ENCODE measurements around the gene AOX1.
"Not testable (repeated sequence)": the region's sequence is repeated elsewhere in the genome, so short reads cannot be mapped to it uniquely, and the experiment has no call there.

The AOX1 gene

GRCh38 chr2:200603972-200604371, 18.2 kb downstream of the AOX1 start:
- no peak for DNase-seq

DNA sequence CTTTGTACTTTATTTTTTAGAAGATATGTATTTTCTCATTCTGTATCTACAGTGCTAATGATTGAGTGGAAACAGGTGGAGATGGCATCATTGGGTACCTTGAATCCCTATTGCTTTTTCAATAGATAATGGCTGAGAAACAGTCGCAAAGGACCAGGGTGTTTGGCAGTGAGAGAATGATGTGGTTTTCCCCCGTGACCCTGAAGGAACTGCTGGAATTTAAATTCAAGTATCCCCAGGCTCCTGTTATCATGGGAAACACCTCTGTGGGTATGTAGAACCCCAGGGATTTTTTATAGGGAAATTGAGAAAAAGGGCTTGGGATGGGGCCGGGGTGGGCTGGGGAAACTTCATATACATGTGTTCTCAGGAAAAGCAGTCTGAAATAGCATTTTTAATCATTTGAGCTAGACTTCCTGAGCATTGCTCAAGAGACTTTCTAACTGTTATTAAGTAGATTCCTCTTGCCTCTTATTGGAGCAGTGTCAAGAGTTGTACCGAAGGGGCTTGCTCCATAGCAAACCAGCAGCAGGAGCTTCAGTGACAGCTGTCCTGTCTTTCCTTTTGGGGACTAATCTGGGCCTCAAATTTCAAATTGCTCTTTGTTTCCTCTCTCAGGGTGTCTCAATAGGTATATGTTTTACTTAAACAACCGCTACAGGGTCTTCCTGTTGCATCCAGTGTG, 18.9 kb downstream of the AOX1 start:
- DNase-seq: no peak

DNA sequence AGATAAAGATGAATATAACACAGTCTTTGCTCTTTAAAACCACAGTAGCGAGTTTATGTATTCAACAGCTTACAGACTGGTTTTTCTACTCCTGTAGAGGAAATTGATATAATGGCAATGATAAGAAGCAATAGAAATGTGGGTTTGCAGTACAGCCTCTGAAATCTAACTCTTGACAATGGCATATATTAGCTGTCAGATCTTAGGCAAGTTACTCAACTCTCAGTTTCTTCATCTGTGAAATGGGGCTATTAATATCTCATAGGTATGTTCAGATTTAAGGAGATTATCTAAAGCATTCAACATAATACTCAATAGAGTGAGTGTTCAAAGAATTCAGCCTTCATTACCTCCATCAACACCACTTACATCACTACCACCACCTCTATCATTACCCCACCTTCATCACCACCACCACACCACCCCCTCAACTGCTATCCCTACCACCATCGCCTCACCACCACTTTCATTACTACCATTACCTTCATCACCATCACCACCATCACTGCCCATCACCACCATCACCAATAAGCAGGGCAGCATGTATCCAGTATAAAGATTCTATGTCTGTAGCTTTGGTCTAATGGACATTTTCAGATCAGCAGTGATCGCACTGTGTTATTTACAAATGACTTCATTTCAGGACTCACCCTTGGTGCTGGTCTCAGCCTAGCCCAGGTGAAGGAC, 22.7 kb downstream of the AOX1 start:
- no peak for DNase-seq

- no peak for DNase-seq
Measured at GRCh38 chr2:200609028-200609614, 23.3 kb downstream of the AOX1 start.

DNA sequence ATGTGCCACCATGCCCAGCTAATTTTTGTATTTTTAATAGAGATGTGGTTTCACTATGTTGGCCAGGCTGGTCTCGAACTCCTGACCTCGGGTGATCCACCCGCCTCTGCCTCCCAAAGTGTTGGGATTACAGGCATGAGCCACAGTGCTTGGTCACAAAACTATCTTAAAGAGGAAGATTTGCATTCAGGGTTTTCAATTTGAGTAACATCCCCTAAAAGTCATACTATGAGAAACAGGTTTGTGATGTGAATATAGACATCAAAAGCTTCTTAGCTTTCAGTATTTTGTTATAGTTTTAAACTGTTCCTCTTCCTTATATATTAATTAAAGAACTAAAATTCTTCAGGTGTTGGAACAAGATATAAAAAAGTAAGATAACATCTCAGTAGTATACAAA, 24.4 kb downstream of the AOX1 start:
- not testable (repeated sequence) for DNase-seq

DNA sequence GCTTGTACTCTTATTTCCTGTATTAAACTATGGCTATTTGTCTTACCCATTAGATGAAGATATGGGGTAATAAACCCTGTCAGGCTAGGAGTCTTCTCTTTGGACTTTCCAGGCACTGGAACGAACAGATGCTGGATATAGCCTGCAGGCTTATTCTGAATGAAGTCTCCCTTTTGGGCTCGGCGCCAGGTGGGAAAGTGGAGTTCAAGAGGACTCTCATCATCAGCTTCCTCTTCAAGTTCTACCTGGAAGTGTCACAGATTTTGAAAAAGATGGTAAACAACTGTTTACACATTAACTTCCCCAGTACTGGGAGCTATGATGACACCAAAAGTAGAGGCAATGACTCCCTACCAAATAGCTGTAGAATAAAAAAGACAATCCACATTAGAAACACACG, 27.9 kb downstream of the AOX1 start:
- DNase-seq: no peak

GRCh38 chr2:200614249-200614648, 28.4 kb downstream of the AOX1 start:
- DNase-seq: no peak

DNA sequence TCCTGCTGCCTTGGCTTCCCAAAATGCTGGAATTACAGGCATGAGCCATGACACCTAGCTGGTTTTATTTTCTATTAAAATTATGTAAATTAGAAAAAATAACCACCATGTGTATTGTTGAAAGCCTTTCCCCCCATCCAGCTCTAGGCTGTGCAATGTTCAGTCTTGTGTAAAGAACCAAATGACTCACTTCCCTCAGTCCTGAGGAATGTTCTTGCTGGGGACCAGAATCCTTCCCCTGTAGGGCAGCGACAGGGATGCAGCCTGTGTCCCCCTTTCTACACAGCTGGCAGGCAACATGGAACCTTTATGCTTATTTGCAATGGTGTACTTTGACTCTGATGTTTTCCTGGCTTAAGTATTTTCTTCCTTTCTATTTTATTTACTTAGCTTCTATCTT, 29.4 kb downstream of the AOX1 start:
- DNase-seq: no peak

GRCh38 chr2:200616193-200616592, 30.4 kb downstream of the AOX1 start:
- DNase-seq: no peak

DNA sequence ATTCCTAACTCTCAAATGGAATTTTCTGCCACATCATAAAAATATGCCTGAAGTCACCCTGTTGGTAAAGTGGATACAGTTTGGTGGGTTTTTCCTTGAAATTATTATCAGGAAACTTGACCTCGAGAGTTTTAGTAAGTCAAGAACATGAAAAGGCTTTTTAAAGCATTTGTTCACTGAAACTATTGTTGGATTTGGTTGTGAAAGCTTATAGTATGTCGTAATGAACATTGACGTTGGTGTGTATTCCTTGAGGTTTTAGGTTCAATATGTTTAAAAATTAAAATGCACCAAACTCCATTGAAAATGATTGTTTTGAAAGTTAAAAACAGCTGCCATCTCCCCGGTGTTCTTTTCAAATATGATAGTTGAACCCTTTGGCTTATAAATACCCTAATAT, 30.8 kb downstream of the AOX1 start:
- DNase-seq: no peak

DNA sequence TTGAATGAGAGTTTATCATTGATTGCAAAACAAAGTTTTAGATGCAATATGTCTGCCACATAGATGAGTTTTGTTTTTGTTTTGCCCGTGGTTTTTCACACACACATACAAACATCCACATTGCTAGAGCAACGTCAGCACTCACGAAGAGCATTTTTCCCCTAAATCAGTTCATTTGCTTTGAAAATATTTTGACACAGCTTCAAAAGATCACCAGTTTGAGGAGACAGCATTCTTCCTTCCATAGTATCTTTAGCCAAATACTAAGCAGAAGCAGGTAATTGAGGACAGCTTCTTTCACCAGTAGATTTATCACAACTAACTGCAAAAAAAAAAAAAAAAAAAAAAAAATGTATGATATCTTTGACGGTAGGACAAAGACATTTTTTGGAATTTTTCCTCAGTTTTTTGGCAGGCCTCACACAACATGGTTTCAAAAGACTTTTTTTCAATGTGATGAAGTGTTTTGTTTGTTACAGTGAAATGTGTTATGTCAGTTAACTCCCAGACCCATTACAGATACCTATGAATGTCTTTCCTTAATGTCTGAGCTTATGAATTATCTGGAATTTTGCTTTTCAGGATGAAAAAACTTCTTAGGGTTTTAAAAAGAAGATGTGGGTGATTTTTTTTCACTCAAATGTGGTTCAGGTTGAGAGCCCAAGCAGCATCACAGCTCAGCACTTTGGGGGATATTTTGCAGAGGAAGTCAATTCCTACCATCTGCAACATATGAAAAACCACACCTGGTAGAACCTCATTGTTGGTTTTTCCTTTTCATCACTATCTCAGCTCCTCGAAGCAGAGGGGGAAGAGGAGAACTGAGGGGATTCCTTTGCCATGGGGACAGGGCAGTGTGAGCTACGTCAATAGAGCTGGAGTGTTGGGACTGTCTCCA, 31.6 kb downstream of the AOX1 start:
- DNase-seq: no peak

DNA sequence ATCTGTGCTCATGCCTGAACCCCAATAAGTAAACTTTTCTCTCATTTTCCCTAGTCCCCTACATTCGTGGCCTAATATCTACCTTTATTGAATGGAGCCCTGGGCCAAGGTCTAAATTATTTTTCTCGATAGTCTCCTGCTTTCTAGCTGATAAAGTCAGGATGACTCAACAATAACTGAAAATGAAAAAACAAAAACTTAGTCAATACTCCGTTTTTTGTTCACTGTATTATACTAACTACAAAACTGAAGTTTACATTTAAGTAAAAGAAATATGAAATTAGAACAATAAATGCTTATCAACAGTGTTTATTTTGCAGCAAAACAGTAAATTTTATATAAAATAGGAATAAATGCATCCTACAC, 32.2 kb downstream of the AOX1 start:
- DNase-seq: no peak

GRCh38 chr2:200618590-200619021, 32.8 kb downstream of the AOX1 start:
- no peak for DNase-seq

- no peak for DNase-seq
Measured at GRCh38 chr2:200619279-200619678, 33.5 kb downstream of the AOX1 start.

DNA sequence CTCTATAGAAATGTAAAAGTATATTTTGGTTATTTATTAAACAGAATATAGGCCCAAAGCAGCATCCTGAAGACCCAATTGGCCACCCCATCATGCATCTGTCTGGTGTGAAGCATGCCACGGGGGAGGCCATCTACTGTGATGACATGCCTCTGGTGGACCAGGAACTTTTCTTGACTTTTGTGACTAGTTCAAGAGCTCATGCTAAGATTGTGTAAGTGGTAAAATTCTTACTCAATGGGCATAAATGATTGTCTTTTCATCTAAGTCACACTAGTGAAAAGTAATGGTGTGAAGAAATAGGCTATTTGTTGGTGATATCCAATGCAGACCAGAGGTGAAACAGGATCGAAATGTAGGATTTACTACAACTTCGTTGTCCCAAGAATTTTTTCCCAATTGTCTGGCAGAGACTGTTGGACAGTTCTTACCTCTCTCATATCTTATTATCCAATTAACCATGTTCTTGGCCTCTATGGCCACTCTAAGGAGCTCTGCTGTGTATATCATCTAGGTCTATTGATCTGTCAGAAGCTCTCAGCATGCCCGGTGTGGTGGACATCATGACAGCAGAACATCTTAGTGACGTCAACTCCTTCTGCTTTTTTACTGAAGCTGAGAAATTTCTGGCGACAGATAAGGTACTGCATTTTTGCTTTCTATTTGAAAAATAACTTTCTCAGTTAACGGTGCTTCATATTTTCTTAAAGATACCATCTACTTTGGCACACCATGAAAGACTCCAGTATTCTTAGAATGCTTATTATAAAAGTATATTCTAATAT, 35.0 kb downstream of the AOX1 start:
- DNase-seq: no peak

DNA sequence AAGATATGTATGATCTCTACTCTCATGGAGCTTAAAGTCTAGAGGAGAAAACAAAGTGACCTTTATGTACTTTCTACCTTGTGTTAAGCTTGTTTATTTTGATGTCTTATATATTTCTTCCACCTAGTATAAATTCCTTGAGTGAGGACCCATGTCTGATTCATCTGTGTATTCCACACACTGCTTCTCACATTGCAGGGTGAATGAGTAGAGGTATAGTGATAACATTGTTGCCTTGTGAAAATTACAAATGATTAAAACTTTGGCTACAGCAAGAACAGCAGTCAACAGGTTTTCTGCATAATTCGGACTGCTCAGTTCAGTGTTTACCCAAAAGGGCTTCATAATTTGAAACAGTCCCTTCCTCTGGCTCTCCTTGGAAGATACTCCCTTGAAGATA, 36.3 kb downstream of the AOX1 start:
- DNase-seq: no peak

- DNase-seq: no peak
Measured at GRCh38 chr2:200624026-200624425, 38.2 kb downstream of the AOX1 start.

DNA sequence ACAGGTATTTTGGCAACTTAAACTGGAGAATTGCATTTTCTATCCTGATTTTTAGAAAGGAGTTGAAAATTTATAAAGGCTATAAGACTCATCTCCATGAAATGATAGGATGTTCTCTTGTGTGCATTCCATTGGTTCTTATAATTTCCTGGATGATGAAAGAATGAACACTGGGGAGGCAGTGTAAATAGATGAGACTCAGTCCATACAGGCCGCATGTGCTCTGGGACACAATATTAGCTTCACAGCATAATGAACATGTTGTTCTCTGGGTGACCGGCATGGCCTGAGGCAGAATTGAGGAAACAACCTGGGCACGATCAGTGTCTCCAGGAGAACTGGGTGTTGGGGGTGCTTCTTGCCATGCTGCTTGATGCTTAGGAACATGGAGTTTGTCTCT, 38.8 kb downstream of the AOX1 start:
- DNase-seq: no peak

GRCh38 chr2:200625282-200625681, 39.5 kb downstream of the AOX1 start:
- no peak for DNase-seq

DNA sequence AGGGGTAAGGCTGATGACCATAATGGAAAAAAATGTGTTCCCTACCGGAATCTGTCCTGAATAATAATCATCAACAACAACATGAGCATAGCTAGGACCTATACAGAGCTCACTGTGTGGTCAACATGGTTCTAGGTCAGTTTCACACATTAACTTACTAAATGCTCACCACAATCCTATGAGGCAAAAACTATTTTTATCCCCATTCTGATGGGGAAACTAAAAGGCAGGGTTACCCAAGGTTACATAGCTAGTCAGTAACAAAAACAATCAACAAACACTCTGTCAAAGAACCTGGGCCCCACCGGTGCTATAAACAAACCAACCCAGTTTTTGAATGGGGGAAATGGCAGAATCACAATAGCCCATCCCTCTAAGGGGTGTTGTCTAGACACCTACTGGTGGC, 40.1 kb downstream of the AOX1 start:
- DNase-seq: no peak

DNA sequence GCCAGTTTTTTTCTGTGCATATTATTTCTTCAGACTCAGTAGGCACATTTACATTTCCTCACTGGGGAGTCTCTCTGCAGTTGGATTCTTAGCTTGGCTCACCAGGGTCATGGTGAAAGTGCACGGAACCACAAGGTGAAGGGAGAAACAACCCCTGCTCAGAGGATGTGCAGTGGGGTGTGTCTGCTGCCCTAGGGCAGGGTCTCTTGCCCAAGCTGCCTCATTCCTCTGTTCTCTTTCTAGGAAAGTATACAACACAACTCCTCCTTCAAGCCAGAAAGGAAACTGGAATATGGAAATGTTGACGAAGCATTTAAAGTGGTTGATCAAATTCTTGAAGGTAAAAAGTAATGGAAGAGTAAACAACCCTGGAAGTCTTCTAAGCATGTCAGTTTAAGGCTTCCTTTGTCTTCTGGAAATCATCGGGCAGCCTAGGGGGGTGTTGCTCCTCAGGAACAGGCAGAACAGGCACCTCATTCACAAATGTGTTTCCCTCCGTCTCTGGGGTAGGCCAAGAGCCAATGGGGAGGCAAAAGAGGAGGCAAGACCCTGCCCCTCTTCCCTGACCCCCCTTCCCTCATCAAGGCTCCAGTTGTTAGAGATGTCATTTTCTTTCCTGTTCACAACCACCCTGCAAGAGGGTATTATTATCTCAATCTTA, 41.4 kb downstream of the AOX1 start:
- DNase-seq: no peak

GRCh38 chr2:200628461-200628860, 42.6 kb downstream of the AOX1 start:
- not testable (repeated sequence) for DNase-seq
